C1 segment of cervical spinal cord (tissue), 14 donors: Measurements from ENCODE around the gene SLC25A6.
"Not testable (repeated sequence)": the region's sequence is repeated elsewhere in the genome, so short reads cannot be mapped to it uniquely, and the experiment has no call there.

Experiments
- DNase-seq, 14 donors: peaks; one replicate each; lab custom pipeline; 2025; lab: John Stamatoyannopoulos, UW

Gene SLC25A6

DNA sequence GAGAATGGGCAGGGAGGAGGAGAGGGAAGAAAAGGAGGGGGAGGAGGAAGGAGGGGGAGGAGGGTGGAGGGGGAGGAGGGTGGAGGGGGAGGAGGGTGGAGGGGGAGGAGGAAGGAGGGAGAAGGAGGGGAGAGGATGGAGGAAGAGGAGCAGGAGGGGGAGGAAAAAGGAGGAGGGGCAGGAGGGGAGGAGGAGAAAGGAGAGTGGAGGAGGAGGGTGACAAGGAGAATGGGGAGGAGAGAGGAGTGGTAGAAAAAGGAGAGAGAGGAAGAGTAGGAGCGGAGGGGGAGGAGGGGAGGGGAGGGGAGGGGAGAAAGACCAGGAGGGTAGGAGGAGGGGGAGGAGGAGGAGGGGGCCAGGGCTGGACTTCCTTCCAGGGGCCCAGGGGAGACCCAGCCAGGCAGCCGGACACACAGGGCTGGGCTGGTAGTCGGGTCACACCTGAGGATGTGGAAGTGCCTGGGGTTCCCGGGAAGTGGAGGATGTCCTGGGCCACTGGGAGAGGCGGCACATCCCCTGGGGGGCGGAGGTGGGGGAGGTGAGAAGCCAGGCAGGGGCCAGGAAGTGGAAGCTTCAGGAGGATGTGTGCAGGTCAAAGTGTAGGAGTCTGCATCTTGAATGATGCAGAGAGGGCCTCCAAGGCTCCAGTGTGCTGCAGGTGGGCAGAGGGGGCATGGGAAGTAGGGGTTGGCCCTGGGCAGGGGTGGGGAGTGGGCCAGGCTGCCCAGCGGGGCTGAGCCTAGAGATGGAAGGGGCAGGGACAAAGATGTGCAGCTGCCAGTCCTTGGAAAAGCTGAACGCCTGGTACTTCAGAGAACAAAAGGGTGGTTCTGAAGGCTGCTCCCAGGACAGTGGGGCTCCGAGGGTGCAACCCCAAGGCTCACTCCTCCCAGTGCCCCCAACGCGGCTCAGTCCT, 36.5 kb downstream of the SLC25A6 start:
- no peak for DNase-seq

DNA sequence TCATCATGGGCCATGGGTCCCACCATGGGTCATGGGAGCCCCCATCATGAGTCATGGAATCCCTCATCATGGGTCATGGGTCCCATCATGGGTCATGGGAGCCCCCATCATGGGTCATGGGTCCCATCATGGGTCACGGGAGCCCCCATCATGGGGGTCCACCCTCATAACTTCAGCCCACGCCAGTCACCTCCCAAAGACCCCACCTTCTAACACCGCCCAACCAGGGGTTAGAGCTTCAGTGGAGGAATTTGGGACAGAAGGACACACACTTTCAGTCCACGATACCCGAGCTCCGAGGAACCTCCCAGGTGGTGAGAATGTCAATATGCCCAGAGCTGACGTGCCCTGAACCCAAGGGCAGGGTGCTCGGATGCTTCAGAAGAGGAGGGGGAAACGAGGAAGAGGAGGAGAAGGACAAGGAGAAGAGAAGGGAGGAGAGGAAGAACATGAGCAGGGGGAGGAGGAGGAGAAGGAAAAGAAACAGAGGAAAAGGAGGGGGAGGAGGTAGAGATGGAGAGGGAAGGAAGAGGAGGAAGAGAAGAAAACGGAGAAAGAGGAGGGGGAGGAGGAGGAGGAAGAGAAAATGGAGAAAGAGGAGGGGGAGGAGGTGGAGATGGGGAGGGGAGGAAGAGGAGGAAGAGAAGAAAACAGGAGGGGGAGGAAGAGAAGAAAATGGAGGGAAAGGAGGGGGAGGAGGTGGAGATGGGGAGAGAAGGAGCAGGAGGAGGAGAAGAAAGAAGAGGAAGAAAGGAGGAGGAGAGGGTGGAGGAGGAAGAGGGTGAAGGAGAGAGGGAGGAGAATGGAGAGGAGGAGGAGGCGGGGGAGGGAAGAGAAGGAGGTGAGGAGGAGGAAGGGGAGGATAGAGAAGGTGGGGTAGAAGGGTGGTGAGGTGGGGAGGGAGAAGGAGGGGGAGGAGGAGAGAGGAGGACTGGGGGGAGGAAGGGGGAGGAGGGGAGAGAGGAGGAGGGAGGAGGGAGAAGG, 37.6 kb downstream of the SLC25A6 start:
- DNase-seq, result no peak

DNA sequence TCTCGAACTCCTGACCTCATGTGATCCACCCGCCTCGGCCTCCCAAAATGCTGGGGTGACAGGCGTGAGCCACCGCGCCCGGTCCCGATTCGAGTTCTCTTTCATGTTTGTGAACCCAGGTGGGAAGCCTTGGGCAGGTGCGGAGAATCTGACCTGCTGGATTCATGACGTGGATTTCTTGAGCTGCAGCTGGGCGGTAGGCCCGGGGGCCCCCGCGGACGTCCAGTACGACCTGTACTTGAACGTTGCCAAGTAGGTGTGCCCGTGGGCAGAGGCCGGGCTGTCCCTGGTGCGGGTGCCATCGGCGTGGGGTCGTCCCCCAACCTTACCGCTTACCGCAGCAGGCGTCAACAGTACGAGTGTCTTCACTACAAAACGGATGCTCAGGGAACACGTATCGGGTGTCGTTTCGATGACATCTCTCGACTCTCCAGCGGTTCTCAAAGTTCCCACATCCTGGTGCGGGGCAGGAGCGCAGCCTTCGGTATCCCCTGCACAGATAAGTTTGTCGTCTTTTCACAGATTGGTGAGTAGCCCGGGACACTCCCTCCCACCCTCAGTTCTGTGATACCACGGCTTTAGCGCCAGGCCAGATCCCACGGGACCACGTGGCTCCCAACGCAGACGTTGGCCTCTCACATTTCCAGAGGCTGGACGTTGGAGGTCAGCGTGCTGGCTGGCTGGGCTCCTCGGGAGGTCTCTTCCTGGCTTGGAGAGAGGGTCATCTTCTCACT, 39.8 kb downstream of the SLC25A6 start:
- no peak for DNase-seq

DNA sequence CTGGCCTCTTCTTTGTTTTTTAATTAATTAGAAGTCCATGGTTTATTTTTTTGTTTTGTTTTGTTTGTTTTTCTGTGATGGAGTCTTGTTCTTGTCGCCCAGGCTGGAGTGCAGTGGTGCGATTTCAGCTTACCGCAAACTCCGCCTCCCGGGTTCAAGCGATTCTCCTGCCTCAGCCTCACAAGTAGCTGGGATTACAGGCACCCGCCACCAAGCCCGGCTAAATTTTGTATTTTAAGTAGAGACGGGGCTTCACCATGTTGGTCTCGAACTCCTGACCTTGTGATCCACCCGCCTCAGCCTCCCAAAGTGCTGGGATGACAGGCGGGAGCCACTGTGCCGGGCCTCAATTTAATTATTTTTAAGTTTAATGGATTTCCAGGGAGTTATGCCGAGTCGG, 42.3 kb downstream of the SLC25A6 start:
- DNase-seq, result not testable (repeated sequence)

DNA sequence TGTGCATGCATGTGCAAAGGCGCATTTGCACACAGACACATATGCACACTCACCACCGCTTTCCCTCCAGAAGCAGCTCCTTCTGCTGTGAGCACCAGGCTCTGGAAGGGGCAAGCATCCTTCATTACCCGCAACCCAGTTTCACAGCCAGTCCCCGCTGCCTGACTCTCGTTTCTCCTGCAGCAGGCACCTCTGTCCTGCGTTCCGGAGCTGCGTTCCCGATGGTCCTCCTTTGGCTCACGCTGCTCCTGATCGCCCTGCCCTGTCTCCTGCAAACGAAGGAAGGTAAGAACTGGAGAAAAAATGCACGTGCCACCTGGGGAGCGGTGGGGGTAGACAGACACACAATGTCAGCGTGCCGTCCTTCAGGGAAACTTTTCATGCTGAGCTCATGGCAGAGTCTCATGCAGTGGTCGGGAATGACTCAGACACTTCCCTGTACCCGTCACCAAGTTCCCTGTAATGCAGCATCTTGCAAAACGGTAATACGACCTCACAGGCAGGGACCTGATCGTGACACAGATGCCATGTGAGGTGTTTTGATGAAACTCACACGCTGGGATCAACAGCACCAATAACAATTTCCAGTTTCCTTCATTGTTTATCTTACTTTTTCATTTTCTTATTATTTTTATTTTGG, 50.2 kb downstream of the SLC25A6 start:
- no peak for DNase-seq

DNA sequence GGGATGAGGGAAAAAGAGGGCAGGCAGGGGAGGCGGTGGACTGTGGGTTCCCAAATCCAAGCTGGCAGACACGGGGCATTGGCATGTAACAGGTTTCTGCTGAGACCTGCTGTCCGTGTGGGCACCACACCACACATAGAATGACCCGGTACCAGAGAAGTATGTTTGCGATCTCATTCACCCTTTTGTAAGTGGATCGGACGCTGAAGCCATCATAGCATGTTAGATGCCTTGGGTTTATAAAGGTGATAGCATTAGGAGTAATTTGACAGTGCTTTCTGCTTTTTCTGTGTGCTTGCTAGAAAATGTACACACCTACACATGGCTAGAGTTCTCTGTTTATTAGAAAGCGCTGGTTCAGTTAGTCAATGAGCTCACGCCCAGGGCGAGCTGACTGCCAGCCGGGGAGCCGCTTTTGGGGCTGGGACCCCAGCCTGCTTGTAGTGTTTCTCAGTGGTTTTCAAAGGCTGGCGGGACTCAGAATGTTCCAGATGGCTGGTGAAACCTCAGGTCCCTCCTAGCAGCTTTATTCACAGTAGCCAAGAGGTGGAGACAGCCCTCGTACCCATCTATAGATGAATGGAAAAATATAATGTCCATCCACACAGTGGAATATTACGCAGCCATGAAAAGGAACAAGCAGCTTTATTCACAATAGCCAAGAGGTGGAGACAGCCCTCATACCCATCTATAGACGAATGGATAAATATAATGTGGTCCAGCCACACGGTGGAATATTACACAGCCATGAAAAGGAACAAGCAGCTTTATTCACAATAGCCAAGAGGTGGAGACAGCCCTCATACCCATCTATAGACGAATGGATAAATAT, 54.7 kb downstream of the SLC25A6 start:
- DNase-seq, result no peak

DNA sequence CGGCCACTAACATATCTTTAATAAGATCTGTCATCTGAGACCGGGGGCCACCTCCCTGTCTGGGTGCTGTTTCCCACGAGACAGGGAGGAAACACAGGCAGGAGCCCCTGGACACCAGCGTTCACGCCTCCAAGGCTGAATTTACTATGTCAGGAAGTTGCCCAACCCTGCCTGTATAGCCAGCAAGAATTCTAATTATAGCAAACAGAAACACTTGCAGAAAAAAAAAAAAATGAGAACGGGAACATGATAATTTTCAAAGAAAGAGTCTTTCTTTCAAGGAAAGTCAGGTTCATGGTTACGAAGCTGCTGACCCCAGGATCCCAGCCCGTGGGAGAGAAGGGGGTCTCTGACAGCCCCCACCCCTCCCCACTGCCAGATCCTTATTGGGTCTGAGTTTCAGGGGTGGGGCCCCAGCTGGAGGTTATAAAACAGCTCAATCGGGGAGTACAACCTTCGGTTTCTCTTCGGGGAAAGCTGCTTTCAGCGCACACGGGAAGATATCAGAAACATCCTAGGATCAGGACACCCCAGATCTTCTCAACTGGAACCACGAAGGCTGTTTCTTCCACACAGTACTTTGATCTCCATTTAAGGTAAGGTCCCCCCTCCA, 55.5 kb downstream of the SLC25A6 start, which contains the start of gene IL3RA:
Gene IL3RA (plus strand): TSS at position 455 of the 613 bp plus-strand sequence. CDS start 4,981 bp downstream, outside the sequence.
- DNase-seq, result peak in 7 of 14 donors; percentile 9 to 37 (median 23)
